GM12878 (cell line): Measurements from ENCODE around the gene ATP4B. TPM values are rescaled to one million over a fixed set of nuclear protein-coding genes. Genes with fewer than 3 reads are reported as not detected.

ENCODE experiments used
- ATF7 ChIP-seq: fragments of 450-650 bp; IDR thresholded peaks from 2 replicates; pipeline ENCODE4 v1.6.1; 2016; ENCODE audit warnings: low read depth, mild to moderate bottlenecking
- CHD4 ChIP-seq: fragments of 200-600 bp; sonication (generic); IDR thresholded peaks from 2 replicates; pipeline ENCODE4 v1.6.1; 2016; ENCODE audit warnings: mild to moderate bottlenecking
- CREM ChIP-seq: IDR thresholded peaks from 2 replicates; pipeline ENCODE4 v1.6.1; 2014; ENCODE audit warnings: antibody characterized with exemption, low read depth
- MAX ChIP-seq: IDR thresholded peaks from 2 replicates; pipeline ENCODE4 v1.6.1; 2012; ENCODE audit warnings: low read depth, low read length, improper control_type of control experiment
- MTA3 ChIP-seq: IDR thresholded peaks from 2 replicates; pipeline ENCODE4 v1.6.1; 2012; ENCODE audit warnings: low read length, inconsistent platforms, borderline replicate concordance
- NR2C1 ChIP-seq: fragments of 450-650 bp; IDR thresholded peaks from 2 replicates; pipeline ENCODE4 v1.6.1; 2017; ENCODE audit warnings: antibody characterized with exemption, mild to moderate bottlenecking, moderate library complexity
- RELB ChIP-seq: fragments of 450-650 bp; IDR thresholded peaks from 2 replicates; pipeline ENCODE4 v1.6.1; 2017; ENCODE audit warnings: low read depth, mild to moderate bottlenecking, moderate library complexity
- RUNX3 ChIP-seq: IDR thresholded peaks from 2 replicates; pipeline ENCODE4 v1.6.1; 2012; ENCODE audit warnings: low read length, inconsistent platforms
- USF2 ChIP-seq: IDR thresholded peaks from 2 replicates; pipeline ENCODE4 v1.6.1; 2011; ENCODE audit warnings: low read depth, low read length, improper control_type of control experiment, borderline replicate concordance
- YBX1 ChIP-seq: fragments of 450-650 bp; IDR thresholded peaks from 2 replicates; pipeline ENCODE4 v1.6.1; 2016; ENCODE audit warnings: antibody characterized with exemption
- ZNF687 ChIP-seq: fragments of 450-650 bp; IDR thresholded peaks from 2 replicates; pipeline ENCODE4 v1.6.1; 2017; ENCODE audit warnings: mild to moderate bottlenecking, moderate library complexity
- polyA plus RNA-seq, 11 experiments: library from polyadenylated mRNA; depleted of rRNA in 4 of 11; unstranded in 6 of 11; stranded (reverse) in 5 of 11; fragments of >200 nt; fragmentation: Nextera tagmentation in 4 of 11; fragmentation: Illumina TruSeq in 1 of 11; extraction: Ambion mirVana in 4 of 11; extraction: Trizol in 1 of 11; gene quantifications; 1 replicate in 1 of 11; 2 replicates in 10 of 11; pipeline versions ENCODE4 v1.2.1 to v1.2.3, GENCODE V29; 2011 to 2016; ENCODE audit warnings: inconsistent platforms in 2 of 11, missing spikeins in 2 of 11, low read depth in 1 of 11
- total RNA-seq, 4 experiments: library from RNA; depleted of rRNA in 3 of 4; stranded (reverse); fragments of >200 nt in 3 of 4; fragmentation: Illumina TruSeq in 1 of 4; extraction: Trizol in 1 of 4; gene quantifications; 2 replicates each; pipeline versions ENCODE4 v1.2.1 to v1.2.3, GENCODE V29; 2013 to 2021

Gene ATP4B
- total and polyA plus RNA-seq, 10 of the 15 experiments (the other 5 are each of a cell fraction or from before 2014, with no cell fraction given): 0.05 to 0.33 (median 0.20) TPM; not detected in 4

GRCh38 chr13:113671066-113672001 lies 13.3 kb upstream of the ATP4B start (continued):
- TF ChIP-seq USF2: no peak
- TF ChIP-seq CREM: no peak
- TF ChIP-seq ZNF687: no peak
- no peak for TF ChIP-seq YBX1
- TF ChIP-seq CHD4: no peak
- no peak for TF ChIP-seq ATF7
- TF ChIP-seq MTA3: no peak
- no peak for TF ChIP-seq NR2C1
- TF ChIP-seq RELB: no peak
- no peak for TF ChIP-seq RUNX3
- TF ChIP-seq MAX: no peak
